ENCODE measurements around the gene DEFB121.
"Not testable (repeated sequence)": the region's sequence is repeated elsewhere in the genome, so short reads cannot be mapped to it uniquely, and the experiment has no call there.

DNA sequence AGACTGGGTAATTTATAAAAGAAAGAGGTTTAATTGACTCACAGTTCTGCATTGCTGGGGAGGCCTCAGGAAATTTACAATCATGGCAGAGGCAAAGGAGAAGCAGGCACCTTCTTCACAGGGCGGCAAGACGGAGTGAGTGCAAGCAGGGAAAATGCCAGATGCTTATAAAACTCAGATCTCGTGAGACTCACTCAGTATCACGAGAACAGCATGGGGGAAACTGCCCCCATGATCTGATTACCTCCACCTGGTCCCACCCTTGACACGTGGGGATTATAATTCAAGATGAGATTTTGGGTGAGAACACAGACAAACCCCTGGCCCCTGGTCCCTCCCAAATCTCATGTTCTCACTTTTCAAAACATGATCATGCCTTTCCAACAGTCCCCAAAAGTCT lies 41.7 kb downstream of the DEFB121 start:
- not testable (repeated sequence) for TF ChIP-seq POLR2AphosphoS5 (IDR thresholded peaks at IDR 0.05; ENCODE audit: control insufficient read depth, insufficient read depth, low read depth, low read length); SRF (CRISPR knock-in tag; IDR thresholded peaks at IDR 0.05); RFX5 (IDR thresholded peaks at IDR 0.05; ENCODE audit: low read depth, low read length); PHF8 (IDR thresholded peaks at IDR 0.05; ENCODE audit: borderline replicate concordance, low read length); ZNF263 (CRISPR knock-in tag; IDR thresholded peaks at IDR 0.05; ENCODE audit: borderline replicate concordance); NR2C2 (CRISPR knock-in tag; IDR thresholded peaks at IDR 0.05); NR2C2 (tag; IDR thresholded peaks at IDR 0.05)
- TF ChIP-seq, protein P1, sequence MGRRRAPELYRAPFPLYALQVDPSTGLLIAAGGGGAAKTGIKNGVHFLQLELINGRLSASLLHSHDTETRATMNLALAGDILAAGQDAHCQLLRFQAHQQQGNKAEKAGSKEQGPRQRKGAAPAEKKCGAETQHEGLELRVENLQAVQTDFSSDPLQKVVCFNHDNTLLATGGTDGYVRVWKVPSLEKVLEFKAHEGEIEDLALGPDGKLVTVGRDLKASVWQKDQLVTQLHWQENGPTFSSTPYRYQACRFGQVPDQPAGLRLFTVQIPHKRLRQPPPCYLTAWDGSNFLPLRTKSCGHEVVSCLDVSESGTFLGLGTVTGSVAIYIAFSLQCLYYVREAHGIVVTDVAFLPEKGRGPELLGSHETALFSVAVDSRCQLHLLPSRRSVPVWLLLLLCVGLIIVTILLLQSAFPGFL (CRISPR knock-in tag; IDR thresholded peaks at IDR 0.05), result not testable (repeated sequence)
